ENCODE measurements around the gene AHRR.

DNA sequence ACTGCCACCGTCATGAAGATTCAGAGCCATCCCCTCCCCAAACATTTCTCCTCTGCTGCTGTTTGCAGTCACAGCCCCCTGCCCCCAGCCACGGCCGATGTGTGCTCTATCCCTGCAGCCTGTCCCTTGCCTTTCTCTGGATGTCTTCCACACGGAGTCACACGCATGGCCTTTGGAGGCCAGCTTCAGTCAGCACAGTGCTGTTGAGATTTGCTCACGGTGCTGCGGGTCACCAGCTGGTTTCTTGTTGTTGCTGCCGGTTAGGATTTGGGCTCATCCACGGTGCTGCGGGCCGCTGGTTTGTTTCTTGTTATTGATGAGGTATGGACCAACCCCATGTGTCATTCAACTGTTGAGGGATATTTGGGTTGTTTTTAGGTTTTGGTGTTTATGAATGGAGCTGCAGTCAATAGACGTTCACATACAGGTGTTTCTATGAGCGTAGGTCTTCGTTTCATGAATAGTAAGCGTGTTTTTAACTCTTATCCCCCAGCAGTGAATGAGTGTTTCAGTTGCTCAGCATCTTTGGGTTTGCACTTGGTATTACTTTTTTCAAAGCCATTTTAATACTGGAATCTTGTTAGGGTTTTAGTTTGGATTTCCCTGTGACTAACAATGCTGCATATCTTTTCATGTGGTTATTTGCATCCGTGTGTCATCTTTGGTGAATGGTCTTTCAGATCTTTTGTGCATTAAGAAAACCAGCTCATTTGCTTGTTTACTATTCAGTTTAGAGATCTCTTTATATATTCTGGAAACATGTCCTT lies 57.6 kb downstream of the AHRR start:
- no peak for TF ChIP-seq POLR2A (IDR thresholded peaks at IDR 0.05)
- TF ChIP-seq, protein P1, sequence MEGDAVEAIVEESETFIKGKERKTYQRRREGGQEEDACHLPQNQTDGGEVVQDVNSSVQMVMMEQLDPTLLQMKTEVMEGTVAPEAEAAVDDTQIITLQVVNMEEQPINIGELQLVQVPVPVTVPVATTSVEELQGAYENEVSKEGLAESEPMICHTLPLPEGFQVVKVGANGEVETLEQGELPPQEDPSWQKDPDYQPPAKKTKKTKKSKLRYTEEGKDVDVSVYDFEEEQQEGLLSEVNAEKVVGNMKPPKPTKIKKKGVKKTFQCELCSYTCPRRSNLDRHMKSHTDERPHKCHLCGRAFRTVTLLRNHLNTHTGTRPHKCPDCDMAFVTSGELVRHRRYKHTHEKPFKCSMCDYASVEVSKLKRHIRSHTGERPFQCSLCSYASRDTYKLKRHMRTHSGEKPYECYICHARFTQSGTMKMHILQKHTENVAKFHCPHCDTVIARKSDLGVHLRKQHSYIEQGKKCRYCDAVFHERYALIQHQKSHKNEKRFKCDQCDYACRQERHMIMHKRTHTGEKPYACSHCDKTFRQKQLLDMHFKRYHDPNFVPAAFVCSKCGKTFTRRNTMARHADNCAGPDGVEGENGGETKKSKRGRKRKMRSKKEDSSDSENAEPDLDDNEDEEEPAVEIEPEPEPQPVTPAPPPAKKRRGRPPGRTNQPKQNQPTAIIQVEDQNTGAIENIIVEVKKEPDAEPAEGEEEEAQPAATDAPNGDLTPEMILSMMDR (IDR thresholded peaks at IDR 0.05): no peak
